PC-3 (cell line): ENCODE measurements around the gene RTL10.

Experiments used
- CTCF ChIP-seq: fragments of 300-600 bp; sonication (generic); conservative IDR thresholded peaks from 2 replicates; pipeline ENCODE4 v1.5.1; 2017; ENCODE audit warnings: antibody characterized with exemption, low read depth, mild to moderate bottlenecking, low read length
- EZH2 ChIP-seq: fragments of 300-600 bp; sonication (generic); IDR thresholded peaks from one replicate; pipeline ENCODE4 v1.6.1; 2017; ENCODE audit warnings: antibody characterized with exemption, mild to moderate bottlenecking, low read length; ENCODE audit not compliant: unreplicated experiment

GRCh38 chr22:19824926-19825339 lies 29.7 kb downstream of the RTL10 start:
- no peak for TF ChIP-seq CTCF
- no peak for TF ChIP-seq EZH2
